Activated CD8-positive, alpha-beta T cell treated with anti-CD3 and anti-CD28 coated beads for 36 hours (primary cell): ENCODE data around the gene APOC3. TPM values are rescaled to one million over a fixed set of nuclear protein-coding genes. Genes with fewer than 3 reads are reported as not detected.

Experiments
- ATAC-seq: fragments of 200-7000 bp; cut with Tn5 transposase; one replicate; pipeline ENCODE4 v1.10.0; 2021; ENCODE audit warnings: mild to moderate bottlenecking, moderate library complexity
- CTCF ChIA-PET: fragments of 350-600 bp; sonication (Branson Sonifier 250); formaldehyde crosslinking; loops from one replicate; lab custom pipeline; 2021; ENCODE audit warnings: antibody characterized with exemption; lab: Charles Lee
- POLR2A ChIA-PET: fragments of 350-600 bp; sonication (Branson Sonifier 250); formaldehyde crosslinking; loops from one replicate; lab custom pipeline; 2021; ENCODE audit warnings: antibody characterized with exemption; lab: Charles Lee
- DNase-seq: peaks from one replicate; pipeline ENCODE4 v3.0.0-alpha.2; 2020
- H3K27ac Mint-ChIP-seq: one replicate; pipeline ENCODE4 v1.8.0; 2021; ENCODE audit warnings: mild to moderate bottlenecking, mixed read lengths
- H3K27me3 Mint-ChIP-seq: one replicate; pipeline ENCODE4 v1.8.0; 2021; ENCODE audit warnings: mixed read lengths
- H3K36me3 Mint-ChIP-seq: one replicate; pipeline ENCODE4 v1.8.0; 2021; ENCODE audit warnings: low read depth, mixed read lengths
- H3K4me1 Mint-ChIP-seq: one replicate; pipeline ENCODE4 v1.8.0; 2021; ENCODE audit warnings: low read depth, mixed read lengths
- H3K4me3 Mint-ChIP-seq: one replicate; pipeline ENCODE4 v1.8.0; 2021; ENCODE audit warnings: mild to moderate bottlenecking, moderate library complexity, mixed read lengths
- H3K9me3 Mint-ChIP-seq: one replicate; pipeline ENCODE4 v1.8.0; 2021; ENCODE audit warnings: mixed read lengths
- intact Hi-C: fragments of 100-400 bp; cut with micrococcal nuclease; formaldehyde crosslinking; loops from one replicate; pipeline ENCODE4 v1.10.0; 2022
- total RNA-seq, 2 experiments: library from RNA; stranded (reverse); gene quantifications; one replicate each; pipeline ENCODE4 v1.2.3, GENCODE V29; 2021
- TF ChIP-seq, protein P1 (sequence below): fragments of 200-600 bp; IDR thresholded peaks from one replicate; pipeline ENCODE4 v1.8.0; 2022; ENCODE audit warnings: antibody characterized with exemption, mild to moderate bottlenecking

Gene APOC3
- total RNA-seq, 2 experiments from 2014 or later: not detected

DNA sequence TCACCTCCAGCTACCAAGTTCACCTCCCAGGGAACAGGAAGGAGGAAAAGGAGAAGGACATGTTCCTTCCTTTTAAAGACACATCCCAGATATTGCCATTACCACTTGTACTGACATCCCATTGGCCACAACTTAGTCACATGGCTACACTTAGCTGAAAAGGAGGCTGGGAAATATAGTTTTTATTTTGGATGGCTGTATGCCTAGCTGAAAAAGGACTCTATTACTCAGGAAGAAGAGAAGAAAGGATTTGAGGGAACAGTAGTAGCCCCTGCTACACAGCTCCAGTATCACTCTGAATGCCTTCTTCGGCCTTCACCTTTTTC is 36.0 kb upstream of the APOC3 start:
- peaks cover 3% of the 10 kb centered on the region for H3K4me1 Mint-ChIP-seq
- no peak for DNase-seq
- H3K27me3 Mint-ChIP-seq: no peaks in the 10 kb centered on the region
- POLR2A ChIA-PET: interaction anchor here (1.1 kb wide), 1 partner anchor 43 kb away, joined by 3 read pairs; no protein-coding TSS in a partner anchor
- intact Hi-C loops: loop anchor here (5.0 kb wide), 1 partner anchor 44 kb away; the partner anchor contains the start of gene APOA1
- TF ChIP-seq, protein P1, sequence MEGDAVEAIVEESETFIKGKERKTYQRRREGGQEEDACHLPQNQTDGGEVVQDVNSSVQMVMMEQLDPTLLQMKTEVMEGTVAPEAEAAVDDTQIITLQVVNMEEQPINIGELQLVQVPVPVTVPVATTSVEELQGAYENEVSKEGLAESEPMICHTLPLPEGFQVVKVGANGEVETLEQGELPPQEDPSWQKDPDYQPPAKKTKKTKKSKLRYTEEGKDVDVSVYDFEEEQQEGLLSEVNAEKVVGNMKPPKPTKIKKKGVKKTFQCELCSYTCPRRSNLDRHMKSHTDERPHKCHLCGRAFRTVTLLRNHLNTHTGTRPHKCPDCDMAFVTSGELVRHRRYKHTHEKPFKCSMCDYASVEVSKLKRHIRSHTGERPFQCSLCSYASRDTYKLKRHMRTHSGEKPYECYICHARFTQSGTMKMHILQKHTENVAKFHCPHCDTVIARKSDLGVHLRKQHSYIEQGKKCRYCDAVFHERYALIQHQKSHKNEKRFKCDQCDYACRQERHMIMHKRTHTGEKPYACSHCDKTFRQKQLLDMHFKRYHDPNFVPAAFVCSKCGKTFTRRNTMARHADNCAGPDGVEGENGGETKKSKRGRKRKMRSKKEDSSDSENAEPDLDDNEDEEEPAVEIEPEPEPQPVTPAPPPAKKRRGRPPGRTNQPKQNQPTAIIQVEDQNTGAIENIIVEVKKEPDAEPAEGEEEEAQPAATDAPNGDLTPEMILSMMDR: no peak
- H3K36me3 Mint-ChIP-seq: no peaks in the 10 kb centered on the region
- no peak overlapping the region for H3K4me3 Mint-ChIP-seq
- CTCF ChIA-PET: interaction anchor here (0.8 to 10.0 kb wide), 8 partner anchors 43 to 387 kb away, joined by 3 to 167 read pairs (median 6); partner anchors contain the start of genes APOA1 and SIK3
- no peak for ATAC-seq
- no peaks in the 10 kb centered on the region for H3K9me3 Mint-ChIP-seq
- no peak overlapping the region for H3K27ac Mint-ChIP-seq

DNA sequence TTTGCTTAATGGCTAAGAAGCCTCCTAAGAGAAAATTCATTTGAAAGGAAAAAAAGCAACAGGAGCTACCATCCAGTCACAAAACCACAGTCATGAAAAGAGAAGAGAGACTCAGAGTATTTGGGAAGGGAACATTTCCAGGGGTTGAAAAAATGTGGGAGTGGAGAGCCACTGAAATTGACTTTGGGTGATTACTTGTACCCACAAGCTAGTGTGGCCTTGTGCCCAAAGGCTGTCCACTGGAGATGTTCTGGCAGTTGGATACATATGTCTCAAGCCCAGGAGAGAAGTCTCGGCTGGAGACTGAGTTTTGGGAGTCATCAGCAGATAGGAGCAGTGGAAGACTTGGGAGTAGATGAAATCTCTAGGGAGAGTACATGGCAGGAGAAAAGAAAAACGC is 34.9 kb upstream of the APOC3 start:
- Mint-ChIP-seq H3K27ac (no peak overlapping the region), H3K27me3 (peaks cover 2% of the 10 kb centered on the region), H3K36me3 (no peaks in the 10 kb centered on the region), H3K4me1 (peaks cover 3% of the 10 kb centered on the region), H3K9me3 (no peaks in the 10 kb centered on the region), H3K4me3 (no peak overlapping the region)
- DNase-seq: no peak
- ChIA-PET CTCF (interaction anchor here (2.3 to 10.0 kb wide), 3 partner anchors 42 to 314 kb away, joined by 7 to 167 read pairs (median 18); partner anchors contain the start of gene APOA1), POLR2A (interaction anchor here (1.1 kb wide), 1 partner anchor 107 kb away, joined by 3 read pairs; no protein-coding TSS in a partner anchor)
- no peak for ATAC-seq
- intact Hi-C loops: loop anchor here (5.0 kb wide), 1 partner anchor 42 kb away; the partner anchor contains the start of gene APOA1
- TF ChIP-seq, protein P1: no peak

DNA sequence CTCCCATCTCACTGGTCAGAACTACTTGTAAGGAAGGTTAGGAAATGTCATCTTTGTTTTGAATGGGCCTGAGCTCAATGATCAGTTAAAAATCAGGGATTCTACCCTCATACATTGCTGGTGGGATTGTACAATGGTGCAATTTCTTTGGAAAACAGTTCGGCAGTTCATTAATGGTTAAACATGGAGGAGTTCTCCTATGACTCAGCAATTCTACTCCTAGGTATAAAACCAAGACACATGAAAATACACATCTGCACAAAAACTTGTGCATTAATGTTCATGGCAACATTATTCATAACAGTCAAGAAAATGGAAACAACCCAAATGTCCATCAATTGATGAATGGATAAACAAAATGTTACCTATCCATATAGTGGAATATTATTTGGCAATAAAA is 33.2 kb upstream of the APOC3 start:
- H3K4me1 Mint-ChIP-seq: no peaks in the 10 kb centered on the region
- ChIA-PET CTCF (interaction anchor here (1.0 kb wide), 1 partner anchor 40 kb away, joined by 5 read pairs; no protein-coding TSS in a partner anchor), POLR2A (no interaction called here)
- intact Hi-C loops: no loop called here
- no peak for DNase-seq
- peaks cover 3% of the 10 kb centered on the region for H3K27me3 Mint-ChIP-seq
- no peak overlapping the region for H3K27ac Mint-ChIP-seq
- no peaks in the 10 kb centered on the region for H3K36me3 Mint-ChIP-seq
- no peaks in the 10 kb centered on the region for H3K9me3 Mint-ChIP-seq
- TF ChIP-seq, protein P1: no peak
- H3K4me3 Mint-ChIP-seq: no peak overlapping the region
- ATAC-seq: no peak

DNA sequence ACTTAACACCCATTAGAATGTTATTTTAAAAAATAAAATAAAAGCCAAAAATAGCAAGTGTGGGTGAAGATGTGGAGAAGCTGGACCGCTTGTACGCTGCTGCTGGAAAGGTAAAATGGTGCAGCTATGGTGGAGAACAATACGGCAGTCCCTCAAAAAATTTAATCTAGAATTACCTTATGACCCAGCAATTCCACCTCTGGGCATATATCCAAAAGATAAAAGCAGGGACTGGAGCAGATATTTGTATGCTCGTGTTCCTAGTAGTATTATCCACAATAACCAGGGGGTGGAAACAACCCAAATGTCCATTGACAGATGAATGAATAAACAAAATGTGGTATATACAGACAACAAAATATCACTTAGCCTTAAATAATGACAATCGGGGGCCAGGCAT is 31.9 kb upstream of the APOC3 start:
- no peak overlapping the region for H3K27ac Mint-ChIP-seq
- H3K27me3 Mint-ChIP-seq: peaks cover 4% of the 10 kb centered on the region
- ATAC-seq (no peak), DNase-seq (no peak)
- H3K4me3 Mint-ChIP-seq: no peak overlapping the region
- no peaks in the 10 kb centered on the region for H3K4me1 Mint-ChIP-seq
- ChIA-PET POLR2A (no interaction called here), CTCF (interaction anchor here (0.7 to 1.1 kb wide), 2 partner anchors 17 to 38 kb away, joined by 3 to 5 read pairs; no protein-coding TSS in a partner anchor)
- intact Hi-C loops: no loop called here
- no peaks in the 10 kb centered on the region for H3K9me3 Mint-ChIP-seq
- TF ChIP-seq, protein P1: no peak
- H3K36me3 Mint-ChIP-seq: no peaks in the 10 kb centered on the region

DNA sequence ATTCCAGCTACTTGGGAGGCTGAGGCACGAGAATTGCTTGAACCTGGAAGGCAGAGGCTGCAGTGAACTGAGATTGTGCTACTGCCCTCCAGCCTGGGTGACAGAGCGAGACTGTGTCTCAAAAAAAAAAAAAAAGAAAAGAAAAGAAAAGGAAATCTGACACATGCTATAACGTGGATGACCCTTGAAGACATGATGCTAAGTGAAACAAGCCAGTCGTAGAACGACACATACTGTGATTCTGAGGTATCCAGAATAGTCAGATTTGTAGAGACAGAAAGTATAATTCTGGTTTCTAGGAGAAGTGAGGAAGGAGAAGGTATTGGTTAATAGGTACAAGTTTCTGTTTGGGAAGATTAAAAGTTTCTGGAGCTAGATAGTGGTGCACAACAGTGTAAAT is 31.3 kb upstream of the APOC3 start:
- intact Hi-C loops: no loop called here
- TF ChIP-seq, protein P1: no peak
- Mint-ChIP-seq H3K36me3 (no peaks in the 10 kb centered on the region), H3K4me1 (no peaks in the 10 kb centered on the region), H3K27me3 (peaks cover 5% of the 10 kb centered on the region), H3K9me3 (no peaks in the 10 kb centered on the region), H3K4me3 (no peak overlapping the region), H3K27ac (no peak overlapping the region)
- ATAC-seq (no peak), DNase-seq (no peak)
- POLR2A ChIA-PET: no interaction called here
- CTCF ChIA-PET: interaction anchor here (0.7 to 2.8 kb wide), 5 partner anchors 7 to 308 kb away, joined by 3 to 17 read pairs (median 5); partner anchors contain the start of gene APOA5
